HG03354 (cell line): ENCODE results near the gene GUCY2D.
"Not testable (repeated sequence)": the region's sequence is repeated elsewhere in the genome, so short reads cannot be mapped to it uniquely, and the experiment has no call there.

Source experiments
- ATAC-seq: cut with Tn5 transposase; IDR thresholded peaks from one replicate; pipeline ENCODE4 v1.9.1; 2021; ENCODE audit warnings: mild to moderate bottlenecking; ENCODE audit not compliant: unreplicated experiment, poor library complexity, severe bottlenecking

GUCY2D gene

DNA sequence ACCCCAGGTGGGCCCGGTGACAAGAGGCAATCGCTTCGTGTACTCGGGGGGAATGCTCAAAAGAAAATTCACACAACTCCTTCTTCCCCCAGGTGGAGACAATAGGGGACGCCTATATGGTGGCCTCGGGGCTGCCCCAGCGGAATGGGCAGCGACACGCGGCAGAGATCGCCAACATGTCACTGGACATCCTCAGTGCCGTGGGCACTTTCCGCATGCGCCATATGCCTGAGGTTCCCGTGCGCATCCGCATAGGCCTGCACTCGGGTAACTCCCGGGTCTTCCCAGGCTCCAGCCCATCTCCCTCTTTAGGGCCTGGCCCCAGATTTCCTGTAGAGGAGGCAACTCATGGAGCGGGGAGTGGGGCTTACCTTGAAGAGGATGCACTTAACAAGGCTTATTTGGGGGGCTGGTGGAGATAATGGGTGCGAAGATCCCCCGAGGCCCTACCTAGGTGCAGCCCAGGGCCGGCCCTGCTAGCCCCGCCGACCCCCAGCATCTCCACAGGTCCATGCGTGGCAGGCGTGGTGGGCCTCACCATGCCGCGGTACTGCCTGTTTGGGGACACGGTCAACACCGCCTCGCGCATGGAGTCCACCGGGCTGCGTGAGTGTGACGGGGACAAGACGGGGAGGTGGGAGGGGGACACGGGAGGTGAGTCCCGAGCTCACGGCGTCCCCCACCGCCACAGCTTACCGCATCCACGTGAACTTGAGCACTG is 13.0 kb downstream of the GUCY2D start:
- no peak for ATAC-seq

DNA sequence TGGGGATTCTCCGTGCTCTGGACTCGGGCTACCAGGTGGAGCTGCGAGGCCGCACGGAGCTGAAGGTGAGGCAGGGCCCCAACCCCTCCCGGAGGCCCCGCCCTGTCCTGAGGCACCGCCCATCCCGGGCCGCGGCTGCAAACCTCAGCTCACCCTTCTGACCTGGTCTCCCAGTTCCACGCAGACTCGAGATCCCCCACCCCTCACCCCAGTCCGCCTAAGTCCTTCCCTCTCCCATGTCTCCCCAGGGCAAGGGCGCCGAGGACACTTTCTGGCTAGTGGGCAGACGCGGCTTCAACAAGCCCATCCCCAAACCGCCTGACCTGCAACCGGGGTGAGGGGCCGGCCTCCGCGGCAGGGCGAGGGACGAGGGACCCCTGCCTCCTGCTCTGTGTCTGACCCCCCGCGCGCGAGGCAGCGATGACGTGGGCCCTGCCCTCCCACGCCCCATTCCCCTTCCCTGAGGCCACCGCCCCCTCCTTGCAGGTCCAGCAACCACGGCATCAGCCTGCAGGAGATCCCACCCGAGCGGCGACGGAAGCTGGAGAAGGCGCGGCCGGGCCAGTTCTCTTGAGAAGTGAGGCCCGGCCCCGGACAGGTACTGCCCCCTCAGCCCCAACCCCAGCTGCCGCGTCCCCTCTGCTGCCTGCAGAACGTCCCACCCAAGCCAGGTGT is 13.7 kb downstream of the GUCY2D start:
- ATAC-seq = no peak

DNA sequence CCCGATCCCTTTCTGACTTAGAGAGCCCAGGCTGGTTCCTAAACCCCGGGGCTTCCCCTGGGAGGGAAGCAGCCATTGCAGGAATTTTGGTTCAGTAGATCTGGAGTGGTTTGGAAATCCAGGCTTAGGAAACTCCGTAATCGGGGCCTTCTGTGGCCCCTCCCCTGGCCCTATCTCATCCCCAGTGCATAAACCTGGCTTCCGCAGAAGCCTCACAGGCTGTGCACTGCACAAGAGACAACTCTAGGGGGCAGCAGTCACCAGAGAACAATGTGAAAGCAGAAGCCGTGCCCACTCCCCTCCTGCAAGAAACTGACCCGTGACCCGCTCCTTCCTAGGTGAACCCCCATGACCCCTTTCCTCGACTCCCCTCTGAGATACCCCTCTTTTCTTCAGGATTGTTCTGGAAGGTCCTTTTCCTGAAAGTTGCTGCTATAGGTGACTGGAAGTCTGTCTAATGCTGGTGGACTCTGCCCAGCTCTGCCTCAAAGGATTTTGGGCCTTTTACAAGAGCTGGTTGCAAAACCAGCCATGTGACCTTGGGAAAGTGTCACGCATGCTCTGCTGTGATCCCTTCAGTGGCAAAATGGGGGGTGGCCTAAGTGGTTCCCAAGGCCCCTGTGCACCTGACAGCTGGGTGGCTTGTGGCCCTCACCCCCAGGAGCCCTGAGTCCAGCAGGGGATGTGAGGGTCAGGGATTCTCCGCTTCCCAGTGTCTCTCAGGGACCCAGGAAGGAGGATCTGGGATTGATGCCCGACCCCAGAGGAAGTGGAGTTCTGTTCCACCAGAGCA is 14.4 kb downstream of the GUCY2D start:
- no peak for ATAC-seq

GRCh38 chr17:8018436-8018835 is 16.0 kb downstream of the GUCY2D start:
- no peak for ATAC-seq

- no peak for ATAC-seq
Observed at GRCh38 chr17:8019166-8019565, 16.8 kb downstream of the GUCY2D start.

DNA sequence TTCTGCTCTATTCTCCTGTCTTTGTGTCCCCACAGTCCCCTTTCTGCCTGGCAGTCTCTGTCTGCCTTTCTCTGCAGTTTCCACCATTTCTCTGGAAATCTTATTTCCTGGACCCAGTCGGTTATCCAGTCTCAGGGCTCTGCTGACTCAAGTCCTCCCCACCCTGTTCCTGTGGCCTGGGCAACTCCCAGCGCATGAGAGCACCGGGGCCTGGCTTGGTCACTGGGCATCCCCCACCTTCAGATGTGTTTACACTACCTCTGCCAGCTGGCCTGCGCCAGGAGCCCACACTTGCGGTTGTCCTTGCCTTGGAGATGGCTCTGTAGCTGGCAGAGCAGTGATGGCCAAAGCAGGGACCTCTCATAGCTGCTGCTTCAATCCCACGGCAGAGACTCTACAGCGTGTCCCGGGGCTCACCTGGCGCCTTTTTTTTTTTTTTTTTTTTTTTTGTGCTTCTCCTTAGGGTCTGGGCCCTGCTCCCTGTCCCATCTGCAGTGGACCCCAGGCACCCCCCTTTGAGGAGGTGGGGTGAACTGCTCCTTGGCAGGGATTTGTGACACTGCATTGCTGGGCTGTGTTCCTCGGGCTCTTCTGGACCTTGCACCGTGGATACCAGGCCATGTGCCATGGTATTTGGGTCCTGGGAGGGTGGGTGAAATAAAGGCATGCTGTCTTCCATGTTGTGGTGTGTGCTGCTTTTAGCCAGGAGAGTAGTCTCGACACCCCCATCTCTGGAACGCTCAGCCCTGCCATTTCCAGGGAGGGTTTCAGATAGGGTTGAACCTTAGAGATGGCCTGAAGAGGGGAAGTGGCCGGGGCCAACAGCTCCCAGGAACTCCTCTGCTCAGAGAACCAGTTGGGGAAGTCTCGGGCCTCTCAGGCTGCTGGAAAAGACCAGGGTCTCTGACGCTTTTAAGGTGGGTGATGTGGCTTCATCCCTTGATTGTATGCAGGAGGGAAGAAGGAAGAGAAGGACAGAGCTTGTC is 17.5 kb downstream of the GUCY2D start:
- no peak for ATAC-seq

DNA sequence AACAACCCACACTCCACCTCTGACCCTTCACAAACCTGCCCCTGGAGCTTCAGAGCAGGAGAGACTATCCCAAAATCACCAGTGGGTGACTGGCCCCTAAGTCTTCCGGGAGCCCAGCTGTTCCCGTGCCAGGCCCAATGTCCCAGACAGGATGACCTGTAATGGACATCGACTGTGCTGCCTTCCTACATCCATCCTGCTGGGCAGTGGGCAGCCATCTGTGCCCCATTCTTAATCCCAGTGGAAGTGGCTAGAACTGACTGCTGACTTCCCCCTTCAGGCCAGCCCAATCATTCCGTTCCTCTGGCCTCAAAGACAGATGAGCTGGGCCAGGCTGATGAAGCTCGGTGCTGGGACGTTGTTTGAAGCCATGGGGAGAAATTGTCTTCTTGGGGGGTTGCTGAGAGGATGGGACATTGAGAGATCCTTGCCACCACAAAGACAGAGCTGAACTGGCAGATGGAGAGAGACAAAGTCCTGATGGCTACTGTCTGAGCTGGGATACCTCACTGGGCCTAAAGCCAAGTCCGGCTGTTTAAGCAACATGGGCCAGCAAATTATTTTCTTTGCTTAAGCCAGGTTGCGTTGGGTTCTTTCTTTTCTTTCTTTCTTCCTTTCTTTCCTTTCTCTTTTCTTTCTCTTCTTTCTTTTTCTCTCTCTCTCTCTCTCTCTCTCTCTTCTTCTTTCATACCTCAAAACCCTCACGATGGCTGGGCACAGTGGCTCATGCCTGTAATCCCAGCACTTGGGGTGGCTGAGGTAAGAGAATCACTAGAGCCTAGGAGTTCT is 18.6 kb downstream of the GUCY2D start:
- ATAC-seq = no peak

GRCh38 chr17:8021565-8022359 is 19.3 kb downstream of the GUCY2D start:
- ATAC-seq = no peak

- no peak for ATAC-seq
Observed at GRCh38 chr17:8022360-8023003, 20.1 kb downstream of the GUCY2D start.

GRCh38 chr17:8024161-8024560 is 21.7 kb downstream of the GUCY2D start:
- not testable (repeated sequence) for ATAC-seq

DNA sequence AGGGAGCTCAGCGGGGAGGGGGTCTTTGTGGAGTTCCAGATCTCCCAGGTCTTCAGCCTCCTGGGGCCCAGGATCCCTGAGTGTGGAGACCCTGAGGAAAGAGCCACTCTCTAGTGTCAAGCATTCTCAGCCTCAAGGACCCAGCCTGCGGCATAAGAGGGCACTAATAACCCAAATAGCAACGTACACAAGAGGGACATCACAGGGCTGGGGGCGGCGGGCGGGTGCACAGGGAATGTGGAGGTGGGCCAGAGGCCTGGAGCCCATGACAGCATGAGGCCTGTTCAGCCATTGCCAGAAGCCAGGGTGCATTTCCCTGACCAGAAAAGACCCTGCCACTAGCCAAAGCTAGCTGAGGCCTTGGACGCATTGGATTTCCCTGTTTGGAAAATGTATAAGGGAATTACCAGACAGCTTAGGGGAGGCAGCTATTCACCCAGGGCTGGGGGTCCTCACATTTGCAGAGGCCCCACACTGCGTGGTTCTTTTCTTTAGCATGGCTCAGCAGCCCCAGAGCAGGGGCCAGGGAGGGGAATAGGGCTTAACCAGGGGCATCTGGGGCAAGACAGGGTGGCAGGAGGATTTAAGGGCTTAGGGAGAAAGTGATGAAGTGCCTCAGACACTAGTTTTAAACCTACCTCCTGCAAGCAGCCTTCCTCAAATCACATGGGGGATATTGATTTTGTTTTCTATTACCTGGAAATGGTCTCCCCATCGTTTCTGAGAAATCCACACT is 22.9 kb downstream of the GUCY2D start:
- ATAC-seq = no peak

DNA sequence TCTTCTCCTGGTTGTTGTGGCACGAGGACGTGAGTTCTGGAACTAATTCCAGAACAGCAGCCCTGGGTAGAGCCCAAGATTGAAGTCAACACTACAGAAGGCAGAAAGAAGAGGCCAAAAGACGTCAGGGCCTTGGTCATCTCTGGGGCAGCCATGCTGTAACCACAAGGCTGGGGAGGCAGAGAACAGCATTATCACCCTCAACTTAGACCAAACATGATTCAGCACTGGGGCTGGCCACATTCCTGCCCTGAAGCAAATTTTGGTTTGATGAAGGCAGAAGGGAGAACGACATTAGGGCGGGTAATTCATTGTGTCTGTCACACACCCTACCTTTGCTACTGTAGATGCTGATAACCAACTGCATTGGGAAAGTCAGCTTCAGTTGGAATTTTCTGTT is 26.7 kb downstream of the GUCY2D start:
- no peak for ATAC-seq

- no peak for ATAC-seq
Observed at GRCh38 chr17:8031261-8031661, 28.8 kb downstream of the GUCY2D start.

- no peak for ATAC-seq
Observed at GRCh38 chr17:8031950-8032349, 29.5 kb downstream of the GUCY2D start.

DNA sequence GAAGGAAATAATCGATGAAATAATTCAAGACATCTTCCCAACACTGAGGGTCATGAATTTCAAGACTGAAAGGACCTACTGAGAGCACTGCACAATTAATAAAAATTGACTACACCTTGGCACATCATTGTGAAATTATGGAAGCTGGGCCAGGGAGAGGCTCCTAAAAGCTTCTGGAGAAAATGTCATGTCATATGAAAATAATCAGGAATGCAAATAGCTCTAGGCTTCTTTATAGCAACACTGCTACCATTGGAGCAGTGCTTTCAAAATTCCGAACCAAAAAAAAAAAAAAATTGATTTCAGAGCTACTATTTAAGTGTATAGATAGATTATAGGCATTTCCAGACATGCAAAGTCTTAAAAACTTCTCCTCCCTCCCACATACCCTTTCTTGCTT is 30.0 kb downstream of the GUCY2D start:
- ATAC-seq = no peak

- no peak for ATAC-seq
Observed at GRCh38 chr17:8038954-8039610, 36.7 kb downstream of the GUCY2D start, which contains the start of gene ALOX15B. TSS of gene ALOX15B (plus strand) at chr17:8039059. CDS start at chr17:8039156, 97 bp downstream.
